Muscle layer of colon (tissue), 2 donors: ENCODE data around the gene DEPDC5.

Source experiments
- H3K27ac ChIP-seq: one replicate; pipeline ENCODE4 v1.7.0; 2013; ENCODE audit warnings: low read depth, mild to moderate bottlenecking, low read length, moderate library complexity
- H3K27me3 ChIP-seq, 2 donors: one replicate each; pipeline ENCODE4 v1.7.0; 2013; ENCODE audit warnings: low read length in 2 of 2, mild to moderate bottlenecking in 2 of 2; ENCODE audit not compliant: insufficient read depth in 2 of 2, control insufficient read depth in 1 of 2
- H3K36me3 ChIP-seq: one replicate; pipeline ENCODE4 v1.7.0; 2013; ENCODE audit warnings: mild to moderate bottlenecking, low read length; ENCODE audit not compliant: insufficient read depth
- H3K4me1 ChIP-seq: one replicate; pipeline ENCODE4 v1.7.0; 2013; ENCODE audit warnings: mild to moderate bottlenecking, low read length; ENCODE audit not compliant: insufficient read depth
- H3K4me3 ChIP-seq, 2 donors: one replicate each; pipeline ENCODE4 v1.7.0; 2013; ENCODE audit warnings: low read length in 2 of 2, low read depth in 1 of 2, mild to moderate bottlenecking in 1 of 2, moderate library complexity in 1 of 2
- H3K9ac ChIP-seq: one replicate; pipeline ENCODE4 v1.7.0; 2013; ENCODE audit warnings: low read length
- H3K9me3 ChIP-seq: one replicate; pipeline ENCODE4 v1.7.0; 2013; ENCODE audit warnings: mild to moderate bottlenecking, low read length
- donor health status: abdominal sarcoma.
- donor health status: Adenocarcinoma of cecum.

The DEPDC5 gene

GRCh38 chr22:31901388-31902137 is 147.7 kb downstream of the DEPDC5 start:
- Histone ChIP-seq H3K36me3 (peaks cover 41% of the 10 kb centered on the region), H3K27ac (no peak overlapping the region), H3K4me3 (no peak overlapping the region)

GRCh38 chr22:31904651-31905050 is 150.8 kb downstream of the DEPDC5 start:
- Histone ChIP-seq H3K27ac (no peak overlapping the region), H3K4me3 (no peak overlapping the region), H3K9ac (no peak overlapping the region), H3K4me1 (no peaks in the 10 kb centered on the region), H3K27me3 (no peaks in the 10 kb centered on the region), H3K9me3 (no peaks in the 10 kb centered on the region), H3K36me3 (peaks cover 30% of the 10 kb centered on the region)

More at GRCh38 chr22:31901388-31902137, 147.7 kb downstream of the DEPDC5 start:
- Histone ChIP-seq H3K9ac (no peak overlapping the region), H3K4me1 (no peaks in the 10 kb centered on the region), H3K27me3 (no peaks in the 10 kb centered on the region), H3K9me3 (no peaks in the 10 kb centered on the region)

GRCh38 chr22:31905356-31905755 is 151.5 kb downstream of the DEPDC5 start:
- no peaks in the 10 kb centered on the region for H3K27me3 ChIP-seq
- no peaks in the 10 kb centered on the region for H3K4me1 ChIP-seq
- H3K9me3 ChIP-seq = no peaks in the 10 kb centered on the region
- H3K27ac ChIP-seq = no peak overlapping the region
- H3K36me3 ChIP-seq = peaks cover 30% of the 10 kb centered on the region
- no peak overlapping the region for H3K9ac ChIP-seq
- no peak overlapping the region for H3K4me3 ChIP-seq

- Histone ChIP-seq H3K36me3 (peaks cover 30% of the 10 kb centered on the region), H3K4me3 (no peak overlapping the region)
Observed at GRCh38 chr22:31906086-31906485, 152.3 kb downstream of the DEPDC5 start.

GRCh38 chr22:31906569-31906968 is 152.8 kb downstream of the DEPDC5 start:
- H3K4me1 ChIP-seq = no peaks in the 10 kb centered on the region
- H3K4me3 ChIP-seq = no peak overlapping the region
- H3K27me3 ChIP-seq = no peaks in the 10 kb centered on the region
- H3K36me3 ChIP-seq = peaks cover 27% of the 10 kb centered on the region
- no peak overlapping the region for H3K9ac ChIP-seq
- no peak overlapping the region for H3K27ac ChIP-seq
- H3K9me3 ChIP-seq = no peaks in the 10 kb centered on the region

More at GRCh38 chr22:31906086-31906485, 152.3 kb downstream of the DEPDC5 start:
- Histone ChIP-seq H3K27me3 (no peaks in the 10 kb centered on the region), H3K9ac (no peak overlapping the region), H3K9me3 (no peaks in the 10 kb centered on the region), H3K27ac (no peak overlapping the region), H3K4me1 (no peaks in the 10 kb centered on the region)

GRCh38 chr22:31909977-31910376 is 156.2 kb downstream of the DEPDC5 start:
- no peaks in the 10 kb centered on the region for H3K9me3 ChIP-seq
- no peak overlapping the region for H3K9ac ChIP-seq
- no peak overlapping the region for H3K27ac ChIP-seq
- H3K4me3 ChIP-seq = no peak overlapping the region
- no peaks in the 10 kb centered on the region for H3K4me1 ChIP-seq
- H3K27me3 ChIP-seq = no peaks in the 10 kb centered on the region
- peaks cover 13% of the 10 kb centered on the region for H3K36me3 ChIP-seq

GRCh38 chr22:31911565-31912406 is 158.0 kb downstream of the DEPDC5 start:
- H3K9me3 ChIP-seq = no peaks in the 10 kb centered on the region
- H3K27ac ChIP-seq = no peak overlapping the region
- H3K36me3 ChIP-seq = no peaks in the 10 kb centered on the region
- no peaks in the 10 kb centered on the region for H3K4me1 ChIP-seq
- no peak overlapping the region for H3K4me3 ChIP-seq
- H3K9ac ChIP-seq = no peak overlapping the region
- no peaks in the 10 kb centered on the region for H3K27me3 ChIP-seq

- no peak overlapping the region for H3K27ac ChIP-seq
- no peaks in the 10 kb centered on the region for H3K4me1 ChIP-seq
- no peaks in the 10 kb centered on the region for H3K36me3 ChIP-seq
- H3K9ac ChIP-seq = no peak overlapping the region
- no peak overlapping the region for H3K4me3 ChIP-seq
- H3K9me3 ChIP-seq = no peaks in the 10 kb centered on the region
- no peaks in the 10 kb centered on the region for H3K27me3 ChIP-seq
Observed at GRCh38 chr22:31912407-31912743, 158.6 kb downstream of the DEPDC5 start.

- Histone ChIP-seq H3K4me1 (no peaks in the 10 kb centered on the region), H3K27me3 (no peaks in the 10 kb centered on the region), H3K4me3 (no peak overlapping the region), H3K9ac (no peak overlapping the region), H3K36me3 (no peaks in the 10 kb centered on the region), H3K9me3 (no peaks in the 10 kb centered on the region), H3K27ac (no peak overlapping the region)
Observed at GRCh38 chr22:31915586-31915985, 161.8 kb downstream of the DEPDC5 start.

GRCh38 chr22:31917227-31917921 is 163.6 kb downstream of the DEPDC5 start:
- Histone ChIP-seq H3K9me3 (no peaks in the 10 kb centered on the region), H3K27me3 (no peaks in the 10 kb centered on the region), H3K4me3 (no peak overlapping the region), H3K4me1 (no peaks in the 10 kb centered on the region), H3K27ac (no peak overlapping the region), H3K36me3 (no peaks in the 10 kb centered on the region), H3K9ac (no peak overlapping the region)

GRCh38 chr22:31919730-31920129 is 165.9 kb downstream of the DEPDC5 start:
- no peaks in the 10 kb centered on the region for H3K4me1 ChIP-seq
- no peak overlapping the region for H3K27ac ChIP-seq
- H3K9ac ChIP-seq = no peak overlapping the region
- no peaks in the 10 kb centered on the region for H3K9me3 ChIP-seq
- H3K36me3 ChIP-seq = no peaks in the 10 kb centered on the region
- no peak overlapping the region for H3K4me3 ChIP-seq
- H3K27me3 ChIP-seq = no peaks in the 10 kb centered on the region
